Aorta (tissue), 5 donors: ENCODE measurements around the gene KCNIP1. TPM values are rescaled to one million over a fixed set of nuclear protein-coding genes. Genes with fewer than 3 reads are reported as not detected.
"Not testable (repeated sequence)": the region's sequence is repeated elsewhere in the genome, so short reads cannot be mapped to it uniquely, and the experiment has no call there.

Source experiments
- ATAC-seq: fragments of 200-7000 bp; cut with Tn5 transposase; one replicate; pipeline ENCODE4 v1.9.1; 2022; ENCODE audit warnings: moderate library complexity; ENCODE audit not compliant: low FRiP score
- DNase-seq, 2 donors: peaks; one replicate each; pipeline ENCODE4 v3.0.0-alpha.2; 2020
- H3K27ac ChIP-seq, 2 donors: one replicate each; pipeline ENCODE4 v1.5.1; 2013; ENCODE audit warnings: low read length in 2 of 2, mild to moderate bottlenecking in 2 of 2, moderate library complexity in 2 of 2, control low read depth in 1 of 2, inconsistent platforms in 1 of 2, low read depth in 1 of 2
- H3K27me3 ChIP-seq, 2 donors: one replicate each; pipeline ENCODE4 v1.6.1; 2013; ENCODE audit warnings: control low read depth in 1 of 2, low read length in 1 of 2, mild to moderate bottlenecking in 1 of 2, moderate library complexity in 1 of 2; ENCODE audit not compliant: insufficient read depth in 2 of 2, control insufficient read depth in 1 of 2
- H3K36me3 ChIP-seq, 2 donors: one replicate each; pipeline ENCODE4 v1.6.1; 2013; ENCODE audit warnings: control low read depth in 1 of 2, low read length in 1 of 2, mild to moderate bottlenecking in 1 of 2; ENCODE audit not compliant: insufficient read depth in 2 of 2, control insufficient read depth in 1 of 2
- H3K4me1 ChIP-seq, 2 donors: one replicate each; pipeline ENCODE4 v1.6.1; 2013; ENCODE audit warnings: low read length in 2 of 2, control low read depth in 1 of 2, mild to moderate bottlenecking in 1 of 2, moderate library complexity in 1 of 2; ENCODE audit not compliant: insufficient read depth in 2 of 2, control insufficient read depth in 1 of 2
- H3K4me3 ChIP-seq, 2 donors: one replicate each; pipeline ENCODE4 v1.5.1; 2013; ENCODE audit warnings: low read length in 2 of 2, control low read depth in 1 of 2, mild to moderate bottlenecking in 1 of 2
- H3K9me3 ChIP-seq: one replicate; pipeline ENCODE4 v1.6.1; 2013; ENCODE audit warnings: mild to moderate bottlenecking, low read length; ENCODE audit not compliant: control insufficient read depth
- WGBS, 2 donors: extraction: QIAGEN DNeasy Blood & Tissue Kit; methylation state at CpG; one replicate each; pipeline ENCODE4 v1.1.7; 2013; 5-methylcytosine and 5-hydroxymethylcytosine counted together
- intact Hi-C, 2 donors: fragments of 100-400 bp; cut with DNase I; formaldehyde crosslinking; loops; one replicate each; pipeline versions ENCODE4 v1.14.2 to v1.15.0; 2022
- polyA plus RNA-seq, 2 donors: library from polyadenylated mRNA; stranded (reverse); fragments of 200-250 nt; gene quantifications; one replicate each; pipeline ENCODE4 v1.2.3, GENCODE V29; 2013
- total RNA-seq, 2 donors: library from RNA; stranded (reverse); fragmentation: NEBNext Ultra II Directional; extraction: Animal tissue kit (Norgen Biotek cat#: 25700); gene quantifications; one replicate each; pipeline ENCODE4 v1.2.1, GENCODE V29; 2021
- donor health status: healthy with polysubstance abuse.
- donor health status: Bipolar disorder and iron deficiency.
- donor health status: DM: no; HTN: no; CAD: no.
- donor health status: DM: no; HTN: no; CAD: no.
- donor health status: DM: yes; HTN: yes; CAD: no.

Gene KCNIP1
- total and polyA plus RNA-seq, 4 donors = 0.42 TPM; not detected in 3

DNA sequence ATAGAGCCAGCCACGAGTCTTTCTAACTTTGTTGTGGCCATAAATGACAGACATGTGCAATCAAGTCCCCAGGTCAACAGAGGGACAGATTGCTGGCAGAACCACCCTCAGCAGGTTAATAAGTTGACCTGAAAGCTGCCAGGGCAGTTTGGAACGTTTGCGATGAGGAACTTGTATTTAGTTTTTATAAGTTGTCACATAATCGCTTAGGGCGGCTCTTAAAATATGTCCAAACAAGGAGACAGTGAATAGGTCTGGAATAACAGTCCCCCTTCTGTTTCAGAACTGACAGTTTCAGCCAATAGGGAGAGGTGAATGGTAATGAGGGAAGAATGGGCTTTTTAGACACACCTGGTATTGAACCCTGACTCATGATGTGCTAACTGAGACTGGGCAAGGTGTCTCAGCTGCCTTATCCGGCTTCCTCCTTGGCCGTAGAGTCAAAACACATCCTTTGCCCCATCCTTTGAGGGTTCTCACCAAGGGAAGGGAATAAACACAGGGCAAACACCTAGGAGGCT lies 246.2 kb downstream of the KCNIP1 start:
- DNase-seq = no peak
- Histone ChIP-seq H3K4me1 (no peaks in the 10 kb centered on the region), H3K36me3 (no peaks in the 10 kb centered on the region), H3K4me3 (no peak overlapping the region), H3K9me3 (no peaks in the 10 kb centered on the region), H3K27ac (no peak overlapping the region), H3K27me3 (no peaks in the 10 kb centered on the region)
- intact Hi-C loops = no loop called here
- 79 to 82% methylated on average over 7 of the region's 7 CpGs for WGBS, 2 donors
- no peak for ATAC-seq

GRCh38 chr5:170750791-170751190 lies 247.0 kb downstream of the KCNIP1 start:
- Histone ChIP-seq H3K27ac (no peak overlapping the region), H3K9me3 (no peaks in the 10 kb centered on the region), H3K36me3 (no peaks in the 10 kb centered on the region), H3K4me1 (no peaks in the 10 kb centered on the region), H3K4me3 (no peak overlapping the region), H3K27me3 (no peaks in the 10 kb centered on the region)
- ATAC-seq (no peak), DNase-seq (no peak)
- 86 to 89% methylated on average over 6 of the region's 6 CpGs for WGBS, 2 donors
- intact Hi-C loops = no loop called here

GRCh38 chr5:170751631-170752030 lies 247.8 kb downstream of the KCNIP1 start:
- no peak for DNase-seq
- H3K4me1 ChIP-seq = peaks cover 0 to 3% of the 10 kb centered on the region in 2 donors
- intact Hi-C loops = no loop called here
- no peaks in the 10 kb centered on the region for H3K36me3 ChIP-seq
- H3K27me3 ChIP-seq = no peaks in the 10 kb centered on the region
- H3K4me3 ChIP-seq = no peak overlapping the region
- WGBS, 2 donors = 80 to 93% methylated on average over 11 of the region's 11 CpGs
- ATAC-seq = no peak
- no peak overlapping the region for H3K27ac ChIP-seq
- H3K9me3 ChIP-seq = no peaks in the 10 kb centered on the region

DNA sequence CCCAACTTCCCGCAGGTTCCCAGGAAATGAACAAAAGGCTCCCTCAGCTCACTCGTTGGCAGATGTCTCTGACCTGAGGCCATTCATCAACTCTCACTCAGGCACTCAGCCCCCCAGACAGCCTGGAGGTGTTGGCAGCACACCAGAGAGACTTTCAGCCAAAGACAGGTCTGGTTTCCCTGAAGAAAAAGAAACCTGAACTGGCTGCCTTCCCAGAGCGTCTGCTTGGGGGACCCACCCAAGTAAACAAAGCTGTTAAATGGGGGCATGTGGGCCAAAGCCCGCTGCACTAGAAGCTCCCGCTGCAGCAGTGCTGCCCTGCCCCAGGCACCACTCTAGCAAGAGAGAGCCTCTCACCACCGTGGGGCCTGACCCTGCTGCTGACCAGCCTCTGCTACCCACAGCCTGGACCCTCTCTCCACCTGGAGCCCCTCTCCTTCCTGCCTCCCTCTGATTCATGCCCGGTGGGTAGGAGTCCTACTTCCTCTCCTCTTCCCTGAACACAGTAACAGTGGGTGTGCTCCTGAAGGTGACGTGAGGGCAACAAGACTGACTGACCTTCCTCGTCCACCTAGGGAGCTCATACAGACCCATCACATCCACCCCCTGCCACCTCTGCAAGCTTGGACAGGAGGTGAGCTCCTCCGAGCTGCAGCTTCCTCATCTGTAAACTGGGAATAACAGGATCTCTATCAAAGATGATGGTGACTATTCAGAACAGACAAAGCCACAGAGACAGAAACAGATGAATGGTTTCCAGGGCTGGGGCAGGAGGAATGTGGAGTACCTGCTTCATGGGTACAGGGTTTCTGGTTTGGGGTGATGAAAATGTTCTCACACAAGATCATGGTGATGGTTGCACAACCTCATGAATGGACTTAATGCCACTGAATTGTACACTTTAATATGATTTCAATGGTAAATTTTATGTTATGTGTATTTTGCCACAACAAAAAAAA lies 248.7 kb downstream of the KCNIP1 start:
- Histone ChIP-seq H3K27me3 (no peaks in the 10 kb centered on the region), H3K36me3 (no peaks in the 10 kb centered on the region), H3K4me1 (peaks cover 0 to 6% of the 10 kb centered on the region in 2 donors), H3K4me3 (no peak overlapping the region), H3K9me3 (no peaks in the 10 kb centered on the region), H3K27ac (no peak overlapping the region)
- intact Hi-C loops = no loop called here
- 64 to 67% methylated on average over 10 of the region's 10 CpGs for WGBS, 2 donors
- ATAC-seq (no peak), DNase-seq (no peak)

- H3K27me3 ChIP-seq = no peaks in the 10 kb centered on the region
- no peaks in the 10 kb centered on the region for H3K36me3 ChIP-seq
- no peak for DNase-seq
- no peak overlapping the region for H3K27ac ChIP-seq
- intact Hi-C loops = no loop called here
- no peaks in the 10 kb centered on the region for H3K9me3 ChIP-seq
- ATAC-seq = no peak
- H3K4me1 ChIP-seq = peaks cover 0 to 6% of the 10 kb centered on the region in 2 donors
- no peak overlapping the region for H3K4me3 ChIP-seq
These were observed 249.5 kb downstream of the KCNIP1 start for GRCh38 chr5:170753311-170753710.

- H3K27me3 ChIP-seq, H3K4me3 ChIP-seq, ATAC-seq, H3K36me3 ChIP-seq, H3K9me3 ChIP-seq, intact Hi-C loops, DNase-seq, H3K4me1 ChIP-seq, H3K27ac ChIP-seq: not testable (repeated sequence)
- 93 to 100% methylated on average over 2 of the region's 2 CpGs for WGBS, 2 donors
These were observed 250.7 kb downstream of the KCNIP1 start for GRCh38 chr5:170754508-170754907.

DNA sequence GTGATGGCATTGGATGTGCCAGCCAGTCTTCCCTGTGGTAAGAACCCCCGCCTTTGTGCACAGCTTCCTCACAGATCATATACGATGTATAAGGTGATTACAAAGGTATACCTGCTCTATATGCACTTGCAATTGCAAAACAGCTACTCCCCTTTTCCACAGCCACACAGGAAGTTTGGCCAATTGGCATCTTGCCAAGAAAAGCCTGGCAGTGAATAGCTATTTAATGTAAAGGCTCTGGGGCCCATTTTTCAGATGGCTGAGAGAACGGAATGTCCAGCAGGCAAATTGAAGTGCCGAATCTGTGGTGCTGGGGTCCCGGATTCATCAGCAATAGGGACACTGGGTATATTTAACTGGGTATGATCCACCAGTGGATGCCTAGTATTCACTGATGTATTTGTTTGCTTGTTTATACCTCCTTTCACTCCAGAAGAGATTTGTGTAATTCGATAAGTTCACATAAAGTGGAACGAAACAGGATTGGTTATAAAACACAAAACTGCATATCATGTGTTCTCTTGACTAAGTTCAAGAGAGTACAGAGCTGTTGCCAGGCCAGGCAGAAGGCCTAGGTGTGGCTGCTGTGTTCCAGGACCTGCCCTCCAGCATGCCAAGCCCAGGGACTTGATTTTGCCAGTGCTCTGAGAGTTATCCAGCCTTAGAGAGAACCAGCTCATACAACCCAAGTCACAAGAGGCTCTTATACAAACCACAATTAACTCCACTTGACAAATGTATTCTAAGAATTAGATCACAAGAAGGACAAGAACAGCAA lies 252.0 kb downstream of the KCNIP1 start:
- no peaks in the 10 kb centered on the region for H3K9me3 ChIP-seq
- no peak overlapping the region for H3K4me3 ChIP-seq
- peaks cover 0 to 6% of the 10 kb centered on the region in 2 donors for H3K4me1 ChIP-seq
- WGBS, 2 donors = 93 to 94% methylated on average over 7 of the region's 7 CpGs
- no peak for ATAC-seq
- no peaks in the 10 kb centered on the region for H3K36me3 ChIP-seq
- no peaks in the 10 kb centered on the region for H3K27me3 ChIP-seq
- intact Hi-C loops = no loop called here
- no peak for DNase-seq
- no peak overlapping the region for H3K27ac ChIP-seq

DNA sequence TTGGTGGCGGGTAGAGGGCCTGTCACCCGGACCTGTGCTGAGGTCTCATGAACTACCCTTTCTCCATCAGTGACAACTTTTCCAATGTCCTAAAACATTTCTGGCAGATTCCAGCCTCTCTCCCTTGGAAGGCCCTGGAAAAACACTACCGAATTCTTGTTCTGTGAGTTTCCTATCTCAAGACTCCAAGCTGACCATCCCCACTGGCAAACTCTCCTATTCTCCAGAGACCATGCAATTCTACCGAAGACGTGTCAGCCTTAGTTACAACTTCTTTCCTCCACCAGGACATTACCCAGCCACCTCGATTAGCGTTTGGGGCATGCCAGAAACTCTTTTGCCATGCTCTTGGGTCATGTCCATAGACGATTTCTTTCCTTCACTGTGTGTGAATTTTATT lies 252.9 kb downstream of the KCNIP1 start:
- H3K36me3 ChIP-seq = no peaks in the 10 kb centered on the region
- ATAC-seq (no peak), DNase-seq (no peak)
- no peaks in the 10 kb centered on the region for H3K9me3 ChIP-seq
- intact Hi-C loops = no loop called here
- no peak overlapping the region for H3K4me3 ChIP-seq
- WGBS, 2 donors = 53 to 57% methylated on average over 8 of the region's 8 CpGs
- H3K4me1 ChIP-seq = peaks cover 0 to 6% of the 10 kb centered on the region in 2 donors
- peak overlapping the region in 1 of 2 donors; percentile 34 for H3K27ac ChIP-seq
- H3K27me3 ChIP-seq = no peaks in the 10 kb centered on the region
